Suprapubic skin (tissue), 4 donors: ENCODE results near the gene PTPRA. TPM values are rescaled to one million over a fixed set of nuclear protein-coding genes. Genes with fewer than 3 reads are reported as not detected.

Source experiments
- DNase-seq, 2 donors: peaks; one replicate each; pipeline ENCODE4 v3.0.0-alpha.2; 2019; ENCODE audit warnings: low spot score in 2 of 2
- H3K27ac ChIP-seq: fragments of 200-600 bp; sonication (generic); one replicate; pipeline ENCODE4 v1.5.1; 2019
- H3K27me3 ChIP-seq: fragments of 200-600 bp; sonication (generic); one replicate; pipeline ENCODE4 v1.5.1; 2019
- H3K36me3 ChIP-seq: fragments of 200-600 bp; sonication (generic); one replicate; pipeline ENCODE4 v1.5.1; 2019
- H3K4me1 ChIP-seq: fragments of 200-600 bp; sonication (generic); one replicate; pipeline ENCODE4 v1.5.1; 2019
- H3K4me3 ChIP-seq: fragments of 200-600 bp; sonication (generic); one replicate; pipeline ENCODE4 v1.5.1; 2019; ENCODE audit warnings: mild to moderate bottlenecking
- H3K9me3 ChIP-seq: fragments of 200-600 bp; sonication (generic); one replicate; pipeline ENCODE4 v1.5.1; 2019
- EP300 ChIP-seq: sonication (generic); formaldehyde crosslinking; IDR thresholded peaks from one replicate; pipeline ENCODE4 v1.6.1; 2017; ENCODE audit warnings: antibody characterized with exemption
- POLR2A ChIP-seq, 2 donors: fragments of 450-650 bp; IDR thresholded peaks; one replicate each; pipeline ENCODE4 v1.6.1; 2017; ENCODE audit warnings: antibody characterized with exemption in 2 of 2, mild to moderate bottlenecking in 2 of 2, moderate library complexity in 2 of 2
- POLR2AphosphoS5 ChIP-seq, 3 donors: sonication (generic); formaldehyde crosslinking; IDR thresholded peaks; one replicate each; pipeline ENCODE4 v1.6.1; 2017; ENCODE audit warnings: antibody characterized with exemption in 3 of 3
- WGBS: methylation state at CpG from one replicate; pipeline ENCODE4 v1.1.5; 2018; 5-methylcytosine and 5-hydroxymethylcytosine counted together
- total RNA-seq, 4 donors: library from RNA; depleted of rRNA; stranded (reverse); fragments of >200 nt; gene quantifications; one replicate each; pipeline ENCODE4 v1.1.0, GENCODE V29; 2016
- TF ChIP-seq, protein P1 (sequence below), 2 donors: fragments of 200-600 bp in 1 of 2; fragments of 450-650 bp in 1 of 2; sonication (generic) in 1 of 2; IDR thresholded peaks; one replicate each; pipeline ENCODE4 v1.5.1; 2016 to 2019; ENCODE audit warnings: antibody characterized with exemption in 2 of 2, mild to moderate bottlenecking in 1 of 2, moderate library complexity in 1 of 2

PTPRA gene
- total RNA-seq, 4 donors from 2014 or later: 47.7 to 83.0 (median 73.4) TPM

DNA sequence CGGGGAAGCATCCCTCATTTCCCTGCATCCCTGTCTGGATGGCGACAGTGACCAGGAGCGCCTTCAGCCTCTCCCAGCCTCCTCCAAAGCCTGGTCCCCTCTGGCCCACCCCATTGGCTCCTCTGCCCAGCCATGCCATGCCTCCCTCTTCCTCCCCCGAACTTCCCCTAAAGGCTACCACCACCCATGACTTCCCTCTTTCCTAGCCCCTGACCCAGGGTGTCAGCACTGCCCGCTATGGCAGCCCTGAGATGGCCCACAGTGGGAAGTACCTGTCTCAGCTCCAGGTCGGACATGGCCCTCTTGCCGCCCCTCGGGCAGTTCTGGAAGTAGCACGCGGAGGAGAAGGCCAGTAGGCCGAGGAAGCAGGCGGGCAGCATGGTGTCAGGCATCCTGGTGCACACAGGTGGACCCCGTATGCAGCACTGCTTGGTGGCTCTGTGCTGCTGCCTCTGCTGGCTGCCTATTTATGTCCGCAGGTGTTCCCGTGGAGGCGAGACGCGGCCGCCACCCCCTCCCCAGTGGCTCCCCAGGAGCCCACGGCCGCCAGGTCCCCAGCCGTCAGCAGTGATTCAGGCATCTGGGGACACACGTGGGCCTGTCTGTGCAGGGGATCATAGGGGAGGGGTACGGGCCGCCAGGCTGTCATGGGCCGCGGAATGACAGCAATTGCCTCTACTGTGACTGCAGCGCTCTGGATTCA is 211.2 kb downstream of the PTPRA start, which contains the start of gene AVP:
Gene AVP (minus strand): TSS at position 442 of the 703 bp plus-strand sequence. CDS start 50 bp downstream, at position 392.
- no peak within 1 kb of the TSS for H3K27ac ChIP-seq
- TF ChIP-seq POLR2AphosphoS5 (IDR thresholded peaks at IDR 0.05): no peak
- TF ChIP-seq, protein P1, sequence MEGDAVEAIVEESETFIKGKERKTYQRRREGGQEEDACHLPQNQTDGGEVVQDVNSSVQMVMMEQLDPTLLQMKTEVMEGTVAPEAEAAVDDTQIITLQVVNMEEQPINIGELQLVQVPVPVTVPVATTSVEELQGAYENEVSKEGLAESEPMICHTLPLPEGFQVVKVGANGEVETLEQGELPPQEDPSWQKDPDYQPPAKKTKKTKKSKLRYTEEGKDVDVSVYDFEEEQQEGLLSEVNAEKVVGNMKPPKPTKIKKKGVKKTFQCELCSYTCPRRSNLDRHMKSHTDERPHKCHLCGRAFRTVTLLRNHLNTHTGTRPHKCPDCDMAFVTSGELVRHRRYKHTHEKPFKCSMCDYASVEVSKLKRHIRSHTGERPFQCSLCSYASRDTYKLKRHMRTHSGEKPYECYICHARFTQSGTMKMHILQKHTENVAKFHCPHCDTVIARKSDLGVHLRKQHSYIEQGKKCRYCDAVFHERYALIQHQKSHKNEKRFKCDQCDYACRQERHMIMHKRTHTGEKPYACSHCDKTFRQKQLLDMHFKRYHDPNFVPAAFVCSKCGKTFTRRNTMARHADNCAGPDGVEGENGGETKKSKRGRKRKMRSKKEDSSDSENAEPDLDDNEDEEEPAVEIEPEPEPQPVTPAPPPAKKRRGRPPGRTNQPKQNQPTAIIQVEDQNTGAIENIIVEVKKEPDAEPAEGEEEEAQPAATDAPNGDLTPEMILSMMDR (IDR thresholded peaks at IDR 0.05): no peak
- H3K4me3 ChIP-seq: no peak within 1 kb of the TSS
- no peak for DNase-seq
- peaks cover 42% of the 10 kb centered on the region for H3K27me3 ChIP-seq
- peaks cover 14% of the 10 kb centered on the region for H3K4me1 ChIP-seq
- 86% methylated on average over 16 of the region's 28 CpGs for WGBS
- H3K36me3 ChIP-seq: no peaks in the 10 kb centered on the region
- H3K9me3 ChIP-seq: no peaks in the 10 kb centered on the region

DNA sequence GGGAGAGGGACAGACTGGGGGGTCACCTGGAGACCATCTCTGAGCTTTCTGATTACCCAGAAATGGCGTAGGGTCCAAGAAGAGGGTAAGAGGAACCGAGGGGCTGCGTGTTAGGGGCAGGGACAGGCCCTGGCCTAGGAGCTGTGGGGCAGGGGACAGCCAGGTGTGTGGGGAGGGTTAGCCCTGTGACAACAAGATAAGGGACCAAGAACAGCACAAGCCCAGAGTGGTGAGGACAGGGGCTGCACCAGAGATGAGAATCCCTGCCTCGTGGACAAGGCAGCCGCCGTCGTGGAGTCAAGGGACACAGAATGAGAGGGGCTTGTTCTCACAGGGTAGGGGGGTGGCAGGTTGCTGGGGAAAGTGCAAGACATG is 211.7 kb downstream of the PTPRA start:
- H3K4me3 ChIP-seq: no peak overlapping the region
- H3K4me1 ChIP-seq: peaks cover 14% of the 10 kb centered on the region
- no peak for DNase-seq
- TF ChIP-seq EP300: no peak
- no peak for TF ChIP-seq POLR2AphosphoS5 (IDR thresholded peaks at IDR 0.05)
- TF ChIP-seq POLR2A (IDR thresholded peaks at IDR 0.05): no peak
- TF ChIP-seq, protein P1 (IDR thresholded peaks at IDR 0.05): no peak
- no peaks in the 10 kb centered on the region for H3K36me3 ChIP-seq
- no peaks in the 10 kb centered on the region for H3K9me3 ChIP-seq
- peaks cover 45% of the 10 kb centered on the region for H3K27me3 ChIP-seq
- H3K27ac ChIP-seq: no peak overlapping the region
- 91% methylated on average over 7 of the region's 7 CpGs for WGBS

DNA sequence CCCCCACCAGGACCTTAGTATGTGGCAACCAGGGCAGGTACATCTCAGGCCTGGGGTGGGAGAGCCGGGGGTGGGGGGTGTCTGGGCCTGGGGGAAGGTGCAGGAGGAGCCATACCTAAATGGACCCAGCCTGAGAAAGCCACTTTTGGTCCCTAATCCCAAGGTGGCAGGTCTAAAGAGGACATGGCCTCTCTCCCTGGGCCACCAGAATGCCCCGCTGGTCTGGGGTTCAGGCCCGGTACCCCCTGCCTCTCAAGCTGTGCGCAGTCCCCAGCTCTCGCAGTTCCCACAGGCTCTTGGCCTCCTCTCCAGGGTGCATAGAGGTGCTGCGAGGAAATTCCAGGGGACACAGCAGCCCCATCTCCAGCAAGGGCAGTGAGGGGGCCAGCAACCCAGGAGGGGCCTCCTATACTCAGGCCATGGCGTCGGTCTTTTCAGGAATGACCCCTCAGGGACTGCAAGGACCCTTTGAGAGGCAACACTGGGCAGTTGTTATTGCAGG is 212.3 kb downstream of the PTPRA start:
- no peak overlapping the region for H3K27ac ChIP-seq
- H3K4me3 ChIP-seq: no peak overlapping the region
- H3K27me3 ChIP-seq: peaks cover 45% of the 10 kb centered on the region
- peaks cover 14% of the 10 kb centered on the region for H3K4me1 ChIP-seq
- WGBS: no CpG with 5 or more reads among the region's 8 CpGs
- no peak for DNase-seq
- H3K36me3 ChIP-seq: no peaks in the 10 kb centered on the region
- TF ChIP-seq, protein P1 (IDR thresholded peaks at IDR 0.05): no peak
- TF ChIP-seq POLR2A (IDR thresholded peaks at IDR 0.05) (no peak), POLR2AphosphoS5 (IDR thresholded peaks at IDR 0.05) (no peak), EP300 (no peak)
- no peaks in the 10 kb centered on the region for H3K9me3 ChIP-seq

DNA sequence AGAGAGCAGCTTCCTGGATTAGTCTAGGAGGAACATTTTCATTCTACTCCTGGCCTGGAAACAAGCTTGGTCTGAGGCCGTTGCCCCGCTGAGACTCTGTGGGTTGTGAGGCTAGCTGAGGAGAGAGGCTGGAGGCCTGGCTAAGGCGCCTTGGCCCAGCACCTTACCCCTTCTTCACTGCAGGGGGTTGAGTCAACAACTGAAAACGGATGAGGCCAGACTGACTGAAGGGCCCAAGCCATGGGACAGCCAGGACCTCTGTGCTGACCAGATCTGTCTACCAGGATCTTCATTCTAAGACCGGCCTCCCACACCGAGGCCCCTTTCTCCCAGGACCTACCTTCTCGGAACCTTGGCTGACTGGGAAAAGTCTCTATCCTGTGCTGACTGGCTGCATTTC is 214.8 kb downstream of the PTPRA start:
- DNase-seq: no peak
- WGBS: 89% methylated on average over 7 of the region's 7 CpGs
- TF ChIP-seq POLR2A (IDR thresholded peaks at IDR 0.05): no peak
- TF ChIP-seq EP300: no peak
- no peak for TF ChIP-seq POLR2AphosphoS5 (IDR thresholded peaks at IDR 0.05)
- TF ChIP-seq, protein P1 (IDR thresholded peaks at IDR 0.05): no peak
- H3K9me3 ChIP-seq: no peaks in the 10 kb centered on the region
- peaks cover 43% of the 10 kb centered on the region for H3K27me3 ChIP-seq
- no peak overlapping the region for H3K4me3 ChIP-seq
- H3K36me3 ChIP-seq: no peaks in the 10 kb centered on the region
- H3K27ac ChIP-seq: no peak overlapping the region
- peaks cover 11% of the 10 kb centered on the region for H3K4me1 ChIP-seq

Other genes with a start within 250 kb of the PTPRA start
- 100 to 1,000 TPM in 3 of 4 donors, 10 to 100 TPM in 1; 81.2 to 140 (median 109) TPM for gene NOP56, start 220.8 kb upstream of the PTPRA start, total RNA-seq
- 100 to 1,000 TPM; 119 to 135 (median 121) TPM for gene IDH3B, start 209.3 kb upstream of the PTPRA start, total RNA-seq
- 10 to 100 TPM in 1 of 4 donors, 1 to 10 TPM in 3; 5.9 to 12.6 (median 6.3) TPM for gene EBF4, start 180.7 kb upstream of the PTPRA start, total RNA-seq
- 1 to 10 TPM; 1.5 to 5.1 (median 3.2) TPM for gene CPXM1, start 72.9 kb upstream of the PTPRA start, total RNA-seq
- not detected for gene C20orf141, start 58.5 kb upstream of the PTPRA start, total RNA-seq
- gene TMEM239, start 57.1 kb upstream of the PTPRA start, total RNA-seq: 1 to 10 TPM in 1 of 4 donors, not detected in 3; 2.8 TPM
- 10 to 100 TPM in 3 of 4 donors, 1 to 10 TPM in 1; 8.0 to 31.1 (median 19.4) TPM for gene PCED1A, start 32.8 kb upstream of the PTPRA start, total RNA-seq
- 10 to 100 TPM; 35.7 to 37.4 (median 36.1) TPM for gene VPS16, start 32.7 kb upstream of the PTPRA start, total RNA-seq
- under 1 TPM in 2 of 4 donors, not detected in 2; 0.83 TPM for gene GNRH2, start 170.1 kb downstream of the PTPRA start, total RNA-seq
- gene MRPS26, start 172.6 kb downstream of the PTPRA start, total RNA-seq: 10 to 100 TPM; 38.5 to 59.4 (median 53.7) TPM
- gene OXT, start 198.1 kb downstream of the PTPRA start, total RNA-seq: 1 to 10 TPM in 1 of 4 donors, not detected in 3; 2.0 TPM
- gene AVP, start 211.2 kb downstream of the PTPRA start, total RNA-seq: not detected